ENCODE data around the gene CHST13.
A peak's percentile ranks its signal among the peaks of the same experiment; 100 is the strongest.

CHST13 gene

DNA sequence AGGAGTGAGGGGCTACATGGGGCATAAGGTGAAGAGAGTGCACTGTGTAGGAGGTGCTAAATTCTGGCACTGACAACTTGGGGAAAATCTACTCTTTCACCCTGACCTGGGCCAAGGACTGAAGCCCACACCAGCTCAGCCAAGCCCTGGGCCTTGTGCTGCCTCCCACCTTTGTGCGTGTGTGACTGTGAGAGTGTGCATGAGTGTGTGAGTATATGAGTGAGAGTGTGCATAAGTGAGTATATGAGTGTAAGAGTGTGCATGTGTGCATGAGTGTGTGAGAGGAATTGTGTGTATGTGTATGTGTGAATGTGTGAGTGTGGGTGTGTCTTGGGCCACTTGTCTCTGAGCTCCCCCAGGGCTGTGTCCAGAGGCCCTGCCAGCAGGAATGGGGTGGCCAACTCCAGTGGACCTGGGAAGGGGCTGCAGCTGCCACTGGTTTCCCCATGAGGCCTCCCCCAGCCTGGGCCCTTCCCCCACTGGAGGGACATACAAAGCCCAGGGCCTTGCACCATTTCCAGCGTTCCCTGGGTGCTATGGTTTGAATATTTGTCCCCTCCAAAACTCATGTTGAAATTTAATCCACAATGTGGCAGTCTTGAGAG lies 19.6 kb downstream of the CHST13 start:
- DNase-seq, result no peak

- DNase-seq, result no peak
Measured at GRCh38 chr3:126544596-126545281, 20.8 kb downstream of the CHST13 start.

DNA sequence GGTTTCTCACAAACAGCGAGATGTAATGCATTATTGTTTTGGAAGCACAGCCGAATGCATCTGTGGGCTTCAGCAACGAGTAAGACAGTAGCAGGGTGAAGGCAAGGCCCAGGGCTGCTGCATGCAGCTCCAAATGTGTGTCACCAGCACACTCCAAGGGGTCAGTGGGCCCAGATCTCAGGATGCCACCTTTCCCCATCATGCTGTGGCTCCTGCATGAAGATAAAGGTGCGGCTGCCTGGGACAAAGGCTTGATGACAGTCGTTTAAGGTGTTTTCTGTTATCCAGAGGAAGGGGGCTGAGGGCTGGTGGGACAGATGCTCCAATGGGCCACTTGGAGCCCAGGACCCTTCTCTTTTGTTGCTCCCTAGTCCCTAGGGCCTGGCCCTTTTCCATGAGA lies 21.6 kb downstream of the CHST13 start:
- DNase-seq, result no peak

DNA sequence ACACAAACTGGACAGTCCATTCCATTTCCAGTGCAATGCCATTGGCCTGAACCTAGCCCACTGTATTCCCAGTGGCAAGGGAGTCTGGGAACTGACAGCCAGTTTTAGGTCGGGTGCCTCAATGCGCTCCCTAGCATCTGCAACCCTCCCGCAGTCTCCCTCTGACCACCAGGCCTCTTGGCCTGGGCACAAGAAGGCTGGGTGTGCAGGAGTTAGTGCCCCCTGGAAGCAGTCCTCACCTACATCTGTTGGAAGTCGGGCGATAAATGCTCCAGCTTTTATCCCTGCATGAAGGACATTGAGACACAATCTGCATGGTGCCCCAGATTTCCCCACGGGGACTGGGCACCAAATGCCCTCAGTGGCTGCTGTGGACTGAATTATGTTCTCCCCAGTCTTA lies 22.1 kb downstream of the CHST13 start:
- DNase-seq, result no peak

- no peak for DNase-seq
Measured at GRCh38 chr3:126546549-126547239, 22.7 kb downstream of the CHST13 start.

- no peak for DNase-seq
Measured at GRCh38 chr3:126547721-126548120, 23.8 kb downstream of the CHST13 start.

DNA sequence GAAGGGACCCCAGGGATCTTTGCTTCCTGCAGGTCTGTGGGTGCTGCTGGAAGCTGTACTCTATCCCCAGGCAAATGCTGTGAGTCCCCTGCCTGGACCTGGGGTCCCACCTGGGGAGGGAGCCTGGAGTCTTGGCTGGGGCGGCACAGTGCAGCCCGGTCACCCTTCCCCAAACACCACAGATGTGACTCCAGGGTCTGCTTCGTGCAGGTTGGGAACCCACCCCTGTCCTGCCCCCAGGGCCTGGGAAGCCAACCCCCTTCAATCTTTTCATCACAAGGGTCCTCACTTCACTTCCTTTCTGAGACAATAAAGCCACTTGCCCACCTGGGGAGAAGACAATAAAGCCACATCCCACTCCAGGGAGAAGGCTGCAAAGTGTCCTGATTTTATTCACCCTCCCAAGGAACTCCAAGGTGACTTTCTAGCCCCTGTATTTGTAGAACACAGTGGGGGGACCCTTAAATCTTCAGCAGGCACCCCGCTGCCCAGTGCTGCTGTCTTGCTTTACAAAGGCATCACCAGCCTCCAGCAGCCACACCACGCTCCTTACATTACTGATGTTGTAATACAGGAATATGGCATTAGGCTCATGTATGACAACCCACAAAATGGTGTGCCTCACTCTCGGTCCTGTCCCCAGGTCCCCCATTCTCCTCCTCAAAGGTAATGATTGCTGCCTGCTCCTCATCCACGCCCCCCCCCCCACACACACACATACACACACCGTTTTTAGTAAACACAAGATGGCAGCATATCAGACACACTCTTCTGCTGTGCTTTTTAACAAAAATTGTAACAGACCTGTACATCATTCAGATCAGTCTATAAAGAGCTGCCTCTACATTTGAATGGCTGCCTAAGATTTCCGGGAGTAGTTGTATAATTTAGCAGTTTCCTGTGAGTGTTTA lies 24.9 kb downstream of the CHST13 start:
- DNase-seq, result peak; percentile 5

DNA sequence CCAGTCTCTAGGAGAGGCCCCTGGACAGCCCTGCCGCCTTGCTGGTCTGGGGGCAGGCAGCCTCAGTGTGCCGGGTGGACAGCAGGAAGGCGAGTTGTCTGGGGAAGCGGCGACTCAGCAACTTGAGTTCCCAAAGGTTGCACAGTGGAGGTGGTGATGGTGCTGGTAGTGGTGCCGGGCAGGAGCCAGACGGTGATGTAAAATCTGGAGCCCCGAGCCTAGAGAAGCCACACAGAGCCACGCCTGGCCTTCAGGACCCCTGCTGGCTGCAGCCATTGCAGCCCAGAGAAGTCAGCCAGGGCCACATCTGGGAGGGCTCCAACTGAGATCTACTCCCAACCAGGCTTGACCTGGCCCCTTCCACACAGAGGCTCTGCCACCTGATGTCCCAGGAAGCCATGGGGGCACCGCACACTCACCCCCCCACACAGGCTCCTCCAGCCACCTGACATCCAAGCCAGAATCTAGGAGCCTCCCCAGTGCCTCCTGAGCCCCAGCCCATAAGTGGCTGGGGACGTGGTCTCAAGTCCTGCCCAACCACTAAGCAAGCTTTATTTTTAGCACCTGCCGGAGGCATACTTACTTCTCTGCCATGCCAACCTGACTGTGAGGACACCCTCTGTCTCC lies 26.0 kb downstream of the CHST13 start:
- no peak for DNase-seq

- no peak for DNase-seq
Measured at GRCh38 chr3:126550488-126551051, 26.6 kb downstream of the CHST13 start.

DNA sequence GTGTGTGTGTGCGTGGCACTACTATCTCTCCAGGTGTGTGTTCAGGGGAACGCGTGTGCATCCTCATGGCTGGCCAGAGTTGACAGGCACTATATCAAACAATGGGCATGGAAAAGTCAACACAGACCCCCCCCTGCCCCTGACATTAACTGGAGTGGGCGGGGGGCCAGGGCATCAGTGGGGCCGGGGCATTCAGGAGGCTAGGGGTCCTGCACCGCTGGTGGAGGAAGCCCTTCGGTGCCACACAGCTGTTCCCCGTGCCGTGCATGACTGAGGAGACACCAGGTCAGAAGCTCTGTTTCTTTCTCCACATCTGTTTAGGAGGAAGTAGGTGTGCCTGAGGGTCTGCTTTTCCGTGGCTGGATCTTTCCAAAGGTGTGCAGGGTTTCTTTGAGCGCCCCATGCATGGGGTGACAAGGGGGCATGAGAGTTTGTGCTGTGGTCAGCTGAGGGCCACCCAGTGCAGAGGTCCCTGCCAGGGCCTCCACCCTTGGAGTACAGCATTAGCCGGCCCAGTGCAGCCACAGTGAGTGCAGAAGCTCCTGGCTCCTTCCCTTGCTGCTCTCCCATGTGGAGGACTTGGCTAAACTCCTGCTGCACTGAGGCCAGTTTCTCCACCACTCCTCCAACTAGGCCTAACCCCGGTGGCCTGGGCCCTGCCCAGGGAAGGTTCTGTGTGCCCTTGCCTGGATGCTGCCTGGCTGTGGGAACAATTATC lies 27.3 kb downstream of the CHST13 start:
- DNase-seq, result no peak

DNA sequence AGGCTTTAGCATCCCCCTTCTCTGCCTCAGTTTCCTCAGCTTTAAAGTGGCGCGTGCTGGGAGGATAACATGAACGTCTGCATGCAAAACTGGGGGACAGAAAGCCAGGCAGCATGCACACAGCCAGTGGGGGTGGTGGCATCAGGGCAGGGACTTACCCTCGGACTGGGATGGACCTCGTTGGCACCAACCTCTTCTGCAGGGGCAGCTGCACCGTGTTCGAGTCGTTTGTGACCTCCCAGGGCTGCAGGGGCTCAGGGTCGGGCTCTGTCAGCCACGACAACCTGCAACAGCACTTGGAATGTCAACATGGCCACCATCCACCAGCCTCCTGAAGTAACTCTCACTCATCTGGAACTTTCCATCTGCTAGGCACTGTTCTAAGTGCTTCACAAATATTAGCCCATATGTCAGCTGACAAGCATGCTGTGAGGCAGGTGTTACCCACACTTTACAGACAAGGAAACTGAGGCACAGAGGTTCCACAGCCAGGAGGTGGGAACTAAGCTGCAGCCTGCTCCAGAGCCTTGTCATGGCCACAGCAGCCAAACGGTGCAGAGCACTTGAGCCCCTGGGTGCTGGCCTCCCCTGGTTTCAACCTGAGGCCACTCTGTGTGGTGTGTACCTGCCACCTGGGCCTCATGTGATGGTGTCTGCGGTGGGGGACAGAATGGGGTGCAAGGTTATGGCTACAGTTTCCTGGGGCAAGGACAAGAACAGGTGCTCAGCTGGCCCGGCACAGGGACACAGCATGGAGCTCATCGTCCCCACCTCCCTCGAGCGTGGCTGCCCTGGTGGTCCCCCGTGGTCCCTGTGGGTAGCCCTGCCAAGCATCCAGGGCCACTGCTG lies 28.1 kb downstream of the CHST13 start:
- no peak for DNase-seq

DNA sequence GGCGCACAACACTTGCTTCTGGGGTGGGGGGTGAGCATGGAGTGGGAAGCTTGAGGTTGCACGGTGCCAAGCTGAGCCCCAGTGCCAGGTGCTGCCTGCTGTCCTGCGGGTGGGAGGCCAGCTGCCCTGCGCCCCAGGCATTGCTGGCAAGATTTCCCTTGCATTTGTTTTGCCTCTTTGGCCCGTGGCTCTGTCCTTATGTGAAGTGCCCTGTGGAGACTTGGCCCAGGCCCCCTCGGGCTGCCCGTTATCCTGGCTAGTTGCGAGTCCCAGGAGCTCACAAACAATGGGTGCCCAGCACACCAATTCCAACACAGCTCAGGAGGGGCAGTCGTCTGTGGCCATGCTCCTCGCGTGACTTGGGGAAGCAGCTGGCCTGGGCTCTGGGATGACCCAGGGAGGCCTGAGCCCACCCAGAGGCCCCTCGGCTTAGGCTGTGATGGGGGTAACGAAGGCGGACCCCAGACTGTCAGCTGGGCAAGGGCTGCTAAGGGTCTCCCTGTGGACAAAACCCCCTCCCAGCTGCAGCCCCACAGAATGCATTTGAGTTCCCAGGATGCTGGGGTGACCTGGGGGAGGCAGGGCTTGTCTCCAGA lies 28.8 kb downstream of the CHST13 start:
- no peak for DNase-seq

- no peak for DNase-seq
Measured at GRCh38 chr3:126553284-126554084, 29.5 kb downstream of the CHST13 start.

- no peak for DNase-seq
Measured at GRCh38 chr3:126554560-126555525, 30.9 kb downstream of the CHST13 start.

DNA sequence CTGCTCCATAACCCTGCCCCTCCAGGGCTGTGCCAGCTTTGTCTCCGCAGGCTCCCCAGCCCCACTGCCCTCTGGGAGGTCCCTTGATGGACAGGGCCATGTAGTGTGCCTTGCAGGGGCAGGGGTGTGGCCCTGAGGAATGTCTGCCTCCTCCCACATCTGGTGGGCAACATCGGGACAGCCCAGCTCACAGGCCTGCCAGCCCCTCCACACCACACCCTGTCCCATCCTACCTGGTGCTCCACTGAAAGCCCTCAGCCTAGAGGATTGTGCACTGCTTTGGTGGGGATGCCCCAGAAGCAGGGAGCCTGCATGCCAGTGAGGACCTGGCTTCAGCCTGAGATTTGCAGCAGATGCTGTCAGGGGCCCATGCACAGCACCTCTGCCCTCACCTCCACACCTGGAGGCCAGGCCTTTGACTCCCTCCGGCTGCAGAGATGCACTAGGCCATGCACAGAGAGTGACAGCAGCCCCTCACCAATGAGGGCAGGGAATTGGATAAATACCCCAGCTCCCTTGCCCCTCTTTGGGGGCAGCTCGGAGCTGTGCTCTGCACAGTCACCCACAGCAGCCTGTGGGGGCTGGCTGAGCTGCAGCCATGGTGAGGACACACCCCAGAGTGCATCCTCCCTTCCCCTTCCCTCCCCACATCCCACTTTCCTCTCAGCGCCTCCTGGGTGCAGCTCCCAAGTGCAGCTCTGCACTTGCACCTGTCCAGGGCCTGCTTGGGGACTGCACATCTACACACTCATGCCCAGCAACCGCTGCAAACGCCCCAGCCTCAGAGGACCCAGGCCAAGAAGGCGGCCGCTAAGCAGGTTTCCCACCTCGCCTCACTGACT lies 32.1 kb downstream of the CHST13 start:
- DNase-seq, result no peak

DNA sequence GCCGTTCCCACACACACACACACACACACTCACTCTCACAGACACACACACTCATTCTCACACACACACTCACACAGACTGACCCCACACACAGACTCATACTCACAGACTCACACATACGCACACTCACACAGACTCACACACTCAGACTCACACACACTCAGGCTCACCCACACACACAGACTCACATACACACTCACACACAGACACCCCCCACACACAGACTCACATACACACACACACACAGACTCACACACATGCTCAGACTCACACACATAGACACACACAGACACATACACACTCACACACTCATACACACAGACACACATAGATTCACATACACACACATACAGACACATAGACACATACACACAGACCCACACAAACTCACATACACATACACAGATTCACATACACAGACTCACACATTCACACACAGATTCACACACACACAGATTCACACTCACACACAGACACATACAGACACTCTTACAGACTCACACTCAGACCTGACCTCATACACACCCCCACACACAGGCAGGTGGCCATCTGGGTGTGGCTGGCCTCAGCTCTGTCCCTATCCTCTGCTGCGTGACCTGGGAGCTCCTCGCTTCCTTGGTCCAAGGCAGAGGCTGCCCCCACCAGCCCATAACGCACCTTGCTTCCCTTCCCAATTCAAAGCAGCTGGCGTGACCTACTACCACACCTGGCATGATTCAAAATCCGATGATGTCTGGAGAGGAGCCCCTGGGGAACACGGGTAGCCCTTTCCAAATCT lies 32.9 kb downstream of the CHST13 start:
- no peak for DNase-seq

DNA sequence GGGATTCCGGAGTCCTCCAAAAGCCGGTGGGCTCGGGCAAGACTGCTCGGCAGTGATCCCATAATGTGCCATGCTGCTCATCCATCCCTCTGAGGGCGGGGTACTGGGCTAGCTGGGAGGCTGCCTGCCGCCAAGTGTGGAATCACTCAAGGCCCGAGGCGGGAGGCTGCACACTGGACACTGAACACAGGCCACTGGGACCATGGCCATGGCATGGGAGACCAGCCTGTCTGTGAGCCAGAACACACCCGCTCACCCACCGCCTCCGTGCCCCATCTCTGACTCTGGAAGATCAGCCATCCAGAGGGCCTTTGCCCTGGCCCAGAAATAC lies 33.4 kb downstream of the CHST13 start:
- no peak for DNase-seq

Measured in NCI-H1694 treated with DMSO at 0.1 percent for 48 hours (cell line).